Gastrocnemius medialis (tissue), 4 donors: ENCODE measurements around the gene CHCHD6.

Source experiments
- POLR2A ChIP-seq, 2 donors: fragments of 450-650 bp; IDR thresholded peaks; one replicate each; pipeline ENCODE4 v1.6.1; 2017; ENCODE audit warnings: antibody characterized with exemption in 2 of 2, mild to moderate bottlenecking in 2 of 2, moderate library complexity in 2 of 2
- TF ChIP-seq, protein P1 (sequence below), 5 experiments: fragments of 450-650 bp in 3 of 5; fragments of 200-600 bp in 2 of 5; sonication (generic) in 2 of 5; IDR thresholded peaks in 4 of 5; conservative IDR thresholded peaks in 1 of 5; 1 replicate in 4 of 5; 2 replicates in 1 of 5; pipeline ENCODE4 v1.5.1; 2016 to 2019; ENCODE audit warnings: antibody characterized with exemption in 5 of 5, mild to moderate bottlenecking in 3 of 5, moderate library complexity in 3 of 5

DNA sequence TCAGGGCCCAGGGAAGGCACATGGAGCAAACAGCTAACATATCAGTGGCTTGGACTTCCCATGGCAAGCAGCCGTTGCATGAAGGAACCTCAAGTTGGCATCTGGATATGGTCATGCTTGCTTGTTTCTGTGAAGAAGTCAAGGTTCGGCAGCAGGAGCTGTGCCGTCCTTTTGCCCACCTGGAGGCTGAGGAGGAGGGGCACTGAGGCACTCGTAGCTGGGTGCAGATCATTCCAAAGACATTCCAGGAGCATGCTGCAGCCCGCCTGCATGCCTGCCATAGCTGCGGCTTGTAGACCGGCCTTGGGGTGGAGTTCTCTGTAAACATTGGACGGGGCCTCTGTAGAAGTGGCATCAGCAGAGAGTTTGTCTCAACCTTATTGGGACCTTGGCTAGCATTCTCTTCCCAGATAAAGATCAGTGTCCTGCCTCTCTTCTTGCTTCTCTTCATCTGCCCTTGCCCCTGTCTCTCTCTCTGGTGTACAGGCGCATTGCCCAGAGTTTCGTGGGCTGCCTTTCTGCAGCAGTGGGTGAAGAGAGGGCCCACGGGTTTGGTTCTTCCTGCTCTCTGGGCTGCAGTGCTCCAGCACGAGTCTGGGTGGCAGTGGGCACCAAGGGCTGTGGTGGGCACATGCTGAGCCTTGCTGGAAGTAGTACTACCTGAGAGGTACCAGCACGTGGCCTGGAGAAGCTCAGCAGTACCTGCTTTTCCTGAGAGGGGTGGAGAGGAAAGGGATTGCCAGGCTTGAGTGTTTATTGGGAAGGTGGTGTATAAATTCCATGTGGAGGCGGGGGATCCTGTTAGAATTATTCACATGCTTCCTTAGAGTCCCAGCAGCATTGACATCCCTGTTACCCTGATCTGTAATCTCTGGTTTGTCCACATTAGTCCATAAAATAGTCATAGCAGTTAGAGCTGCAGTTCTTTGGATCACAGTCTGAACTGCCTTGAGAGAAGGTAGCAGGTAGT, 49.4 kb downstream of the CHCHD6 start:
- TF ChIP-seq, protein P1, sequence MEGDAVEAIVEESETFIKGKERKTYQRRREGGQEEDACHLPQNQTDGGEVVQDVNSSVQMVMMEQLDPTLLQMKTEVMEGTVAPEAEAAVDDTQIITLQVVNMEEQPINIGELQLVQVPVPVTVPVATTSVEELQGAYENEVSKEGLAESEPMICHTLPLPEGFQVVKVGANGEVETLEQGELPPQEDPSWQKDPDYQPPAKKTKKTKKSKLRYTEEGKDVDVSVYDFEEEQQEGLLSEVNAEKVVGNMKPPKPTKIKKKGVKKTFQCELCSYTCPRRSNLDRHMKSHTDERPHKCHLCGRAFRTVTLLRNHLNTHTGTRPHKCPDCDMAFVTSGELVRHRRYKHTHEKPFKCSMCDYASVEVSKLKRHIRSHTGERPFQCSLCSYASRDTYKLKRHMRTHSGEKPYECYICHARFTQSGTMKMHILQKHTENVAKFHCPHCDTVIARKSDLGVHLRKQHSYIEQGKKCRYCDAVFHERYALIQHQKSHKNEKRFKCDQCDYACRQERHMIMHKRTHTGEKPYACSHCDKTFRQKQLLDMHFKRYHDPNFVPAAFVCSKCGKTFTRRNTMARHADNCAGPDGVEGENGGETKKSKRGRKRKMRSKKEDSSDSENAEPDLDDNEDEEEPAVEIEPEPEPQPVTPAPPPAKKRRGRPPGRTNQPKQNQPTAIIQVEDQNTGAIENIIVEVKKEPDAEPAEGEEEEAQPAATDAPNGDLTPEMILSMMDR (IDR thresholded peaks at IDR 0.05 in 4 of 5, conservative IDR thresholded peaks at IDR 0.05 in 1 of 5) = no peak
- no peak for TF ChIP-seq POLR2A (IDR thresholded peaks at IDR 0.05)
